ENCODE data around the gene PTPRB.

Gene PTPRB

DNA sequence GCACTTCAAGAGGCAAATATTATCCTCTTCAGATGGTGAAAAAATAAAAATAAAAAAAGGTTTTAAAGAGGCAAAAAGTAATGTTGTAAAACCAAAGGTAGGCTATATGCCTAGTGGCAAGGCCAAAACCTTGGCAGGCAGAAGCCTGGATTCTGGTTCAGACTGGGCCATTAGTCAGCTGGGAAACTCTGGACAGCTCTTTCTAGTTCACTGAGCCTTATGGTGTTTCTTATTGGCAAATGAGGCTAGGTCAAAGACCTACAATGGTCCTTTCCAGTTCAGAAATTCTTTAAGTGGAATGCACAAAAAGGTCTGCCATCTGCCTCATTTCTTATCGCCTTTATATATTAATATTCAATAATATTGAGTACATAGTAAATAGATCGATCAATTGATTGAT lies 44.6 kb downstream of the PTPRB start:
- no peak for DNase-seq (ENCODE audit: low read depth, low spot score)
- in situ Hi-C loops (cut with HindIII; ENCODE audit: low sequenced_read_pairs), result no loop called here
- TF ChIP-seq, protein P1, sequence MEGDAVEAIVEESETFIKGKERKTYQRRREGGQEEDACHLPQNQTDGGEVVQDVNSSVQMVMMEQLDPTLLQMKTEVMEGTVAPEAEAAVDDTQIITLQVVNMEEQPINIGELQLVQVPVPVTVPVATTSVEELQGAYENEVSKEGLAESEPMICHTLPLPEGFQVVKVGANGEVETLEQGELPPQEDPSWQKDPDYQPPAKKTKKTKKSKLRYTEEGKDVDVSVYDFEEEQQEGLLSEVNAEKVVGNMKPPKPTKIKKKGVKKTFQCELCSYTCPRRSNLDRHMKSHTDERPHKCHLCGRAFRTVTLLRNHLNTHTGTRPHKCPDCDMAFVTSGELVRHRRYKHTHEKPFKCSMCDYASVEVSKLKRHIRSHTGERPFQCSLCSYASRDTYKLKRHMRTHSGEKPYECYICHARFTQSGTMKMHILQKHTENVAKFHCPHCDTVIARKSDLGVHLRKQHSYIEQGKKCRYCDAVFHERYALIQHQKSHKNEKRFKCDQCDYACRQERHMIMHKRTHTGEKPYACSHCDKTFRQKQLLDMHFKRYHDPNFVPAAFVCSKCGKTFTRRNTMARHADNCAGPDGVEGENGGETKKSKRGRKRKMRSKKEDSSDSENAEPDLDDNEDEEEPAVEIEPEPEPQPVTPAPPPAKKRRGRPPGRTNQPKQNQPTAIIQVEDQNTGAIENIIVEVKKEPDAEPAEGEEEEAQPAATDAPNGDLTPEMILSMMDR (IDR thresholded peaks at IDR 0.05; ENCODE audit: low read depth, low read length), result no peak
- no peak overlapping the region for H3K4me3 ChIP-seq (ENCODE audit: low read depth, low read length)

DNA sequence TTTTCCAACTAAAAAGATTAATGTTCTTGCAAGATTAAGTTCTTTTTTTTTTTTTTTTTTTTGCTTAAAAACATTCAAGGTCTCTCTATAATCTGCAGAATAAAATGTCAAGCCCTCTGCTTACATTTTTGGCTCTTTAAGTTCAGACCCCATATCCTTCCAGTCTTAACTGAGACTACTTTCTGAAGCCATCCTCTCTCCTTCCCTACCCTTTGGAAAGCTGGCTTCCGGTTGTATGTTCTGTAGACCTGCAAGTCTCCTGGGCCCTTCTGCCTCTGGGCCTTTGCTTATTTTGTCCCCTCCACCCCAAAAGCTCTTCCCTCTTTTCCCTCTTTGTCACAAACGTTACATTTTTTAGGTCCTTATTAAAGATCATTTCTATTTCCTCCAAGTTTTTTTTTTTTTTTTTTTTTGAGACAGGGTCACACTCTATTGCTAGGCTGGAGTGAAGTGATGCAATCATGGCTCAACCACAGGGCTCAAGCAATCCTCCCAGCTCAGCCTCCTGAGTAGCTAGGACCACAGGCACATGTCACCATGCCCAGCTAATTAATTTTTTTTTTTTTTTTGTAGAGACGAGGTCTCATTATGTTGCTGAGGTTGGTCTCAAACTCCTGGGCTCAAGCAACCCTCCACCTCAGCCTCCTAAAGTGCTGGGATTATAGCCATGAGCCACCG lies 46.5 kb downstream of the PTPRB start:
- in situ Hi-C loops (cut with HindIII; ENCODE audit: low sequenced_read_pairs), result no loop called here
- TF ChIP-seq, protein P1 (IDR thresholded peaks at IDR 0.05; ENCODE audit: low read depth, low read length), result no peak
- DNase-seq (ENCODE audit: low read depth, low spot score), result no peak
- H3K4me3 ChIP-seq (ENCODE audit: low read depth, low read length), result no peak overlapping the region

DNA sequence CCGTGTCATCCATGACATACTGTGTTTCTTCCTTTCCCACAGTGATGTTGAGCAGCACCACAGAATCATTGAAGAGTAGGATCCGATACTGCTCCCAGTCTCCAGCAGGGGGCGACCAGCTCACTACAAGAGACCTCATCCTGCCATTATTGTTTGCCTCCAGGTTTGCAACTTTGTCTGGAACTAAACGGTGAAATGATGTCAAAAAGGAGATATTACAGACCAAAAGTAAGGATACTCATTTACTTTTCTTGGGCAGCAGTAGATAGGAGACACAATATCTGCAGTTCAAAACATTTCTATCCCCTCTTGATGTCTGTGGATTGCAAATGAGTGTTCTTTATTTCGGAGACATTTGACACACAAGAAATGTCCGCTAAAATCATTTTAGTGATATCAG lies 47.2 kb downstream of the PTPRB start:
- TF ChIP-seq, protein P1 (IDR thresholded peaks at IDR 0.05; ENCODE audit: low read depth, low read length), result peak; percentile 85
- H3K4me3 ChIP-seq (ENCODE audit: low read depth, low read length), result no peak overlapping the region
- in situ Hi-C loops (cut with HindIII; ENCODE audit: low sequenced_read_pairs), result no loop called here
- peak; percentile 84 for DNase-seq (ENCODE audit: low read depth, low spot score)

DNA sequence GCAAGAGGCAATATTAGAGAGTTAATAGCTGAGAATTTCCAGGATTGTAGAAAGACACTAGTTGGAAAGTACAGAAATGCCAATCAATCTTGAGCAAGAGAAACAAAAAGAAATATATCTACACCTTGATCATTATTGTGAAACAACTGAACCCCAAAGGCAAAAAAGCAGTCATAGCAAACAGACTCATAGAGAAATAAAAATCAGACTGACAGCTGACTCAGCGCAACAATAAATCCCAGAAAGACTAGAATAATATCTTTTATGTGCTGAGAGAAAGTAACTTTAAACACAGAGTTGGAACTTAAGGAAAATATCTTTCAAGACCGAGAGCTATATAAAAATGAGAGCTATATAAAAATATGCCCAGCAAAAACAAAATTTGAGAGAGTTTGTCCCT lies 52.9 kb downstream of the PTPRB start:
- no peak overlapping the region for H3K4me3 ChIP-seq (ENCODE audit: low read depth, low read length)
- no peak for DNase-seq (ENCODE audit: low read depth, low spot score)
- TF ChIP-seq, protein P1 (IDR thresholded peaks at IDR 0.05; ENCODE audit: low read depth, low read length), result no peak
- in situ Hi-C loops (cut with HindIII; ENCODE audit: low sequenced_read_pairs), result no loop called here

DNA sequence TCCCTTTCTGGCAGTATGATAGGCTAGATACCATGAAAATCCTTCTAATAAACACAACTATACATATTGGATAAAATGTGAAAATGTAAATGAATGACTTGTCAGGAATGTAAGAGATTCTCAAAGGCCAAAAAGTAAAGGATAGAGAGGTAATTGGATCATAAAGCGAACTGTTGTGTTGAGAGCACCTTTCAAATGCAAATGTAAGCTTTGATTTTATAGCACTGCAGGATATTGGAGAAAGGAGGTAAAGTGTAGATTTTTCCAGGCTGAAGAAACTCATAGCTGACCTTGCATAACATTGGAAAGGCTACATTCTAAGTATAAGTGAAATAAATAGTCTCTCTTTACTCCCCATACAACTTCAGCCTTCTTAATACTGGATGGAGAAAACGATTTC lies 54.0 kb downstream of the PTPRB start:
- no peak for DNase-seq (ENCODE audit: low read depth, low spot score)
- in situ Hi-C loops (cut with HindIII; ENCODE audit: low sequenced_read_pairs), result no loop called here
- TF ChIP-seq, protein P1 (IDR thresholded peaks at IDR 0.05; ENCODE audit: low read depth, low read length), result no peak
- no peak overlapping the region for H3K4me3 ChIP-seq (ENCODE audit: low read depth, low read length)

DNA sequence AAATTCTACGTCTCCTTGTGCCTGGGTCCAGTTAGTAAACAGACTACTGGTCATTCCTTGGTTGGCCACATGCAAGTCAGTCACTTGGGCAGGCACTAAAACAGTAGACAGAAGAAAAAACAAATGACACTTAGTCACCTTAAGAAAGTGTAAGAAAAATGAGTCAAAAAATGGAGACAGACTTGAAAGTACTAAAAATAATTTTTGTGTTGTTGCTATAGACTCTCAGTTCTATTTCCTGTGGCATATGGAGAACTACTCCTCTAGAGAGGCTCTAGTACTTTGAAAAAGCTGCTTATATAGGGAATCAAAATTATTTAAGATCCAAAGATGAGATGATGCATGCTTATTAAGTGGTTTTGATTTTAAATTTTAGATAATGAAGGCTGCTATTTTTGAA lies 56.0 kb downstream of the PTPRB start:
- TF ChIP-seq, protein P1 (IDR thresholded peaks at IDR 0.05; ENCODE audit: low read depth, low read length), result no peak
- in situ Hi-C loops (cut with HindIII; ENCODE audit: low sequenced_read_pairs), result no loop called here
- H3K4me3 ChIP-seq (ENCODE audit: low read depth, low read length), result no peak overlapping the region
- no peak for DNase-seq (ENCODE audit: low read depth, low spot score)

Data from astrocyte of the spinal cord (primary cell).